ENCODE results near the gene ZKSCAN2. TPM values are rescaled to one million over a fixed set of nuclear protein-coding genes. Genes with fewer than 3 reads are reported as not detected.

Gene ZKSCAN2
- total and polyA plus RNA-seq, 9 of the 15 experiments (the other 6 are each of a cell fraction or from before 2014, with no cell fraction given): 1.3 to 9.5 (median 4.2) TPM

- TF ChIP-seq POLR2AphosphoS2 (IDR thresholded peaks at IDR 0.05; ENCODE audit: low read length) (0 out of 2 replicates have a peak, but pooled peaks have one; percentile 48), NUFIP1 (IDR thresholded peaks at IDR 0.05; ENCODE audit: partially characterized antibody) (no peak), ZNF174 (CRISPR knock-in tag; IDR thresholded peaks at IDR 0.05) (no peak), RCOR1 (IDR thresholded peaks at IDR 0.05; ENCODE audit: borderline replicate concordance in 1 of 2, low read depth in 2 of 2, low read length in 2 of 2) (peak; percentile 41 to 76; a peak in 2 of 4 replicates), ZNF274 (IDR thresholded peaks at IDR 0.05; ENCODE audit: borderline replicate concordance, low read depth, low read length) (no peak), ZBTB34 (CRISPR knock-in tag; IDR thresholded peaks at IDR 0.05) (no peak), DLX4 (CRISPR knock-in tag; IDR thresholded peaks at IDR 0.05) (no peak), ZNF280B (CRISPR knock-in tag; IDR thresholded peaks at IDR 0.05) (no peak), SNIP1 (IDR thresholded peaks at IDR 0.05; ENCODE audit: low read depth) (no peak), TCF7 (IDR thresholded peaks at IDR 0.05; ENCODE audit: borderline replicate concordance) (no peak), TRIM24 (IDR thresholded peaks at IDR 0.05) (peak; percentile 18 to 43; a peak in 3 of 4 replicates), ZNF134 (CRISPR knock-in tag; conservative IDR thresholded peaks at IDR 0.05) (no peak), BRF2 (IDR thresholded peaks at IDR 0.05; ENCODE audit: borderline replicate concordance, insufficient read depth, insufficient read length) (no peak), ZNF133 (CRISPR knock-in tag; IDR thresholded peaks at IDR 0.05) (no peak), POLR2A (conservative IDR thresholded peaks at IDR 0.05) (peak; percentile 79), SMAD4 (CRISPR knock-in tag; conservative IDR thresholded peaks at IDR 0.05) (peak; percentile 91), ARID1B (IDR thresholded peaks at IDR 0.05) (peak; percentile 52), GTF2F1 (IDR thresholded peaks at IDR 0.05; ENCODE audit: low read depth, low read length) (no peak; the same call in 1 of the 2 replicates), ZNF668 (CRISPR knock-in tag; IDR thresholded peaks at IDR 0.05) (no peak), HDAC2 (IDR thresholded peaks at IDR 0.05) (peak; percentile 87), DDX20 (tag; IDR thresholded peaks at IDR 0.05; ENCODE audit: low read depth) (no peak), ETV1 (tag; conservative IDR thresholded peaks at IDR 0.05; ENCODE audit: low read depth) (peak; percentile 88), TEAD2 (tag; IDR thresholded peaks at IDR 0.05) (no peak), ZNF24 (IDR thresholded peaks at IDR 0.05) (peak; percentile 63; the same call in 1 of the 2 replicates)
Measured at GRCh38 chr16:25257956-25258860, 563 bp upstream of the ZKSCAN2 start (continued).
